Thyroid gland (tissue), 4 donors: ENCODE measurements around the gene CDH24.

Source experiments
- CTCF ChIP-seq, 6 experiments: fragments of 200-600 bp in 3 of 6; fragments of 450-650 bp in 3 of 6; sonication (generic) in 3 of 6; IDR thresholded peaks; one replicate each; pipeline ENCODE4 v1.5.1; 2016 to 2019; ENCODE audit warnings: antibody characterized with exemption in 6 of 6, mild to moderate bottlenecking in 2 of 6, inconsistent platforms in 1 of 6, moderate library complexity in 1 of 6
- POLR2A ChIP-seq, 2 donors: fragments of 450-650 bp; IDR thresholded peaks; one replicate each; pipeline ENCODE4 v1.6.1; 2017; ENCODE audit warnings: antibody characterized with exemption in 2 of 2, mild to moderate bottlenecking in 2 of 2, moderate library complexity in 1 of 2

- TF ChIP-seq CTCF (IDR thresholded peaks at IDR 0.05) (no peak), POLR2A (IDR thresholded peaks at IDR 0.05) (peak; percentile 82 to 85)
Measured at GRCh38 chr14:23094666-23095195, 37.4 kb upstream of the CDH24 start, which contains the start of gene ACIN1.
